C4-2B (cell line): ENCODE results near the gene SEC14L6.

ENCODE experiments used
- ZFX ChIP-seq: fragments of 450-650 bp; IDR thresholded peaks from 2 replicates; pipeline ENCODE4 v1.6.1; 2017
- TF ChIP-seq, protein P1 (sequence below): fragments of 450-650 bp; conservative IDR thresholded peaks from 2 replicates; pipeline ENCODE4 v1.5.1; 2017; ENCODE audit warnings: mild to moderate bottlenecking

DNA sequence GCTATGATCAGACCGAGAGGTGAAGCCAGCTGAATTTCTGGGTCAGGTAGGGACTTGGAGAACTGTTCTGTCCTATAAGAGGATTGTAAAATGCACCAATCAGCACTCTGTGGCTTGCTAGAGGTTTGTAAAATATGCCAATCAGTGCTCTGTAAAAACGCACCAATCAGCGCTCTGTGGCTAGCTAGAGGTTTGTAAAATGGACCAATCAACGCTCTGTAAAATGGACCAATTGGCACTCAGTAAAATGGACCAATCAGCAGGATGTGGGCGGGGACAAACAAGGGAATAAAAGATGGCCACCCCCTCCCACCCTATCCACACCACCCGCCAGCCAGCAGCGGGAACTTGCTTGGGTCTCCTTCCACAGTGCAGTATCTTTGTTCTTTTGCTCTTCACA, 34.6 kb downstream of the SEC14L6 start:
- TF ChIP-seq, protein P1, sequence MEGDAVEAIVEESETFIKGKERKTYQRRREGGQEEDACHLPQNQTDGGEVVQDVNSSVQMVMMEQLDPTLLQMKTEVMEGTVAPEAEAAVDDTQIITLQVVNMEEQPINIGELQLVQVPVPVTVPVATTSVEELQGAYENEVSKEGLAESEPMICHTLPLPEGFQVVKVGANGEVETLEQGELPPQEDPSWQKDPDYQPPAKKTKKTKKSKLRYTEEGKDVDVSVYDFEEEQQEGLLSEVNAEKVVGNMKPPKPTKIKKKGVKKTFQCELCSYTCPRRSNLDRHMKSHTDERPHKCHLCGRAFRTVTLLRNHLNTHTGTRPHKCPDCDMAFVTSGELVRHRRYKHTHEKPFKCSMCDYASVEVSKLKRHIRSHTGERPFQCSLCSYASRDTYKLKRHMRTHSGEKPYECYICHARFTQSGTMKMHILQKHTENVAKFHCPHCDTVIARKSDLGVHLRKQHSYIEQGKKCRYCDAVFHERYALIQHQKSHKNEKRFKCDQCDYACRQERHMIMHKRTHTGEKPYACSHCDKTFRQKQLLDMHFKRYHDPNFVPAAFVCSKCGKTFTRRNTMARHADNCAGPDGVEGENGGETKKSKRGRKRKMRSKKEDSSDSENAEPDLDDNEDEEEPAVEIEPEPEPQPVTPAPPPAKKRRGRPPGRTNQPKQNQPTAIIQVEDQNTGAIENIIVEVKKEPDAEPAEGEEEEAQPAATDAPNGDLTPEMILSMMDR, result no peak
- no peak for TF ChIP-seq ZFX
